ENCODE data around the gene OVCH2. TPM values are rescaled to one million over a fixed set of nuclear protein-coding genes. Genes with fewer than 3 reads are reported as not detected.
"Not testable (repeated sequence)": the region's sequence is repeated elsewhere in the genome, so short reads cannot be mapped to it uniquely, and the experiment has no call there.

Gene OVCH2
- total RNA-seq, 1 donor from 2014 or later = not detected

DNA sequence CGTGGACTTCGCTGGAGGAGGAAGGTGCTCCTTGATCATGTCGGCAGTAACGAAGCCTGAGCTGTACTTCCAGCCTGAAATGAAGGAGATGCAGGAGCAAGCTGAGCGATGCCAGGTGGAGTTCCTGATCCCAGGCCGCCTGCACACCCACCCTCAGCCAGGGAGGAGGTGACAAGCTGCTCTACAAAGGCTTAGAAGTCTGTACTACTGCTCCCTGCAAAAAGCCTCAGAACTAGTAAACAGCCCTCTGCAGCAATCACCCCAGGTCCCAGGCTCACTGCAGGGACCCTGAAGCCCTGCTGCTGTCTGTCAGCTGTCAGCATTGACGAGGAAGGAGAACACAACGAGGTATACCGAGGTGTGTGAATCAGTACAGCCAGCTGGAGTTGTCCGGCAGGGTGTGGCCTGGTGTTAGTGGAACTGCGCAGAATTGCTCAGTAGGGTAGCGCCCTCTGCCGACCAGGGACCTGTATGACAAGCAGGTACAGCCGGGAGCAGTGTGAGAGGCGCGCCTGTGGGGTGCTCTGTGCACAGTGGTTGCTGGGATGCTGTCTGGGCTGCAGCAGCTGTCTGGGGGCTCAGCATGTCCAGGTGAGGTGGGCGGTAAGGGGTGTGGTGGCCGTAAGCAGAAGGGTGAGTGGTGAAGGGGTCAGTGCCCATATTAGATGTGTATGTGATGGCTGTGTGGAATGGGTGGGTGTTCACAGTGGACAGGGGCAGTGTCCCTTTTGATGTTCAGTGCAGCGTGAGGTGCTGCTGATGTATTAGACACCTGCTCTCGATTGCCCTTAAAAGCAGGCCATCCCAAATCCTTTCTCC lies 40.6 kb downstream of the OVCH2 start:
- DNase-seq (ENCODE audit: low read depth) = peak; percentile 19
- TF ChIP-seq, protein P1, sequence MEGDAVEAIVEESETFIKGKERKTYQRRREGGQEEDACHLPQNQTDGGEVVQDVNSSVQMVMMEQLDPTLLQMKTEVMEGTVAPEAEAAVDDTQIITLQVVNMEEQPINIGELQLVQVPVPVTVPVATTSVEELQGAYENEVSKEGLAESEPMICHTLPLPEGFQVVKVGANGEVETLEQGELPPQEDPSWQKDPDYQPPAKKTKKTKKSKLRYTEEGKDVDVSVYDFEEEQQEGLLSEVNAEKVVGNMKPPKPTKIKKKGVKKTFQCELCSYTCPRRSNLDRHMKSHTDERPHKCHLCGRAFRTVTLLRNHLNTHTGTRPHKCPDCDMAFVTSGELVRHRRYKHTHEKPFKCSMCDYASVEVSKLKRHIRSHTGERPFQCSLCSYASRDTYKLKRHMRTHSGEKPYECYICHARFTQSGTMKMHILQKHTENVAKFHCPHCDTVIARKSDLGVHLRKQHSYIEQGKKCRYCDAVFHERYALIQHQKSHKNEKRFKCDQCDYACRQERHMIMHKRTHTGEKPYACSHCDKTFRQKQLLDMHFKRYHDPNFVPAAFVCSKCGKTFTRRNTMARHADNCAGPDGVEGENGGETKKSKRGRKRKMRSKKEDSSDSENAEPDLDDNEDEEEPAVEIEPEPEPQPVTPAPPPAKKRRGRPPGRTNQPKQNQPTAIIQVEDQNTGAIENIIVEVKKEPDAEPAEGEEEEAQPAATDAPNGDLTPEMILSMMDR (conservative IDR thresholded peaks at IDR 0.05; ENCODE audit: low read depth, low read length) = peak; percentile 97
- H3K4me3 ChIP-seq (ENCODE audit: low read depth, low read length) = no peak overlapping the region

DNA sequence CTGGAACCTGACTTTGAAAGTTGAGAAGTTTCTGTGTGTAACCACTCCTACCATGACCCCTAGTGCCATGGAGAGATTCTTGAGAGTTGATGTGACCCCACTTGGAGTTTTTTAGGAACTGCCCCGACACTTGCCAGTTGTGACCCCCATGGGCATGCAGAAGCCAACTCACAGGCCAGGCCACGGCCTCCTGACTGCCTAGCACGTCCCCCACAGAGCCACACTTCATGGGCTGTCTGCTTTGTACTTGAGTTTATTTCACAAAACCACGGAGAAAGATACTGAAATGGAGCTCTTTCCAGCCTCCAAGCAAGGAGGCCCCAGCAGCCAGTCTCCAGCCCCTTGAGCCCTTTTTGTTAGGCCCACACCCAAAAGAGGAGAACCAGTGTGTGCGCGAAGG lies 41.4 kb downstream of the OVCH2 start:
- H3K4me3 ChIP-seq (ENCODE audit: low read depth, low read length) = no peak overlapping the region
- no peak for DNase-seq (ENCODE audit: low read depth)
- TF ChIP-seq, protein P1 (conservative IDR thresholded peaks at IDR 0.05; ENCODE audit: low read depth, low read length) = no peak

DNA sequence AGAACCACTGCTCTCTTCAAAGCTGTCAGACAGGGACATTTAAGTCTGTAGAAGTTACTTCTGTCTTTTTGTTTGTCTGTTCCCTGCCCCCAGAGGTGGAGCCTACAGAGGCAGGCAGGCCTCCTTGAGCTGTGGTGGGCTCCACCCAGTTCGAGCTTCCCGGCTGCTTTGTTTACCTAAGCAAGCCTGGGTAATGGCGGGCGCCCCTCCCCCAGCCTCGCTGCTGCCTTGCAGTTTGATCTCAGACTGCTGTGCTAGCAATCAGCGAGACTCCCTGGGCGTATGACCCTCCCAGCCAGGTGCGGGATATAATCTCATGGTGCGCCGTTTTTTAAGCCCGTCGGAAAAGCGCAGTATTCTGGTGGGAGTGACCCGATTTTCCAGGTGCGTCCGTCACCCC lies 42.7 kb downstream of the OVCH2 start:
- not testable (repeated sequence) for H3K4me3 ChIP-seq (ENCODE audit: low read depth, low read length); DNase-seq (ENCODE audit: low read depth)

DNA sequence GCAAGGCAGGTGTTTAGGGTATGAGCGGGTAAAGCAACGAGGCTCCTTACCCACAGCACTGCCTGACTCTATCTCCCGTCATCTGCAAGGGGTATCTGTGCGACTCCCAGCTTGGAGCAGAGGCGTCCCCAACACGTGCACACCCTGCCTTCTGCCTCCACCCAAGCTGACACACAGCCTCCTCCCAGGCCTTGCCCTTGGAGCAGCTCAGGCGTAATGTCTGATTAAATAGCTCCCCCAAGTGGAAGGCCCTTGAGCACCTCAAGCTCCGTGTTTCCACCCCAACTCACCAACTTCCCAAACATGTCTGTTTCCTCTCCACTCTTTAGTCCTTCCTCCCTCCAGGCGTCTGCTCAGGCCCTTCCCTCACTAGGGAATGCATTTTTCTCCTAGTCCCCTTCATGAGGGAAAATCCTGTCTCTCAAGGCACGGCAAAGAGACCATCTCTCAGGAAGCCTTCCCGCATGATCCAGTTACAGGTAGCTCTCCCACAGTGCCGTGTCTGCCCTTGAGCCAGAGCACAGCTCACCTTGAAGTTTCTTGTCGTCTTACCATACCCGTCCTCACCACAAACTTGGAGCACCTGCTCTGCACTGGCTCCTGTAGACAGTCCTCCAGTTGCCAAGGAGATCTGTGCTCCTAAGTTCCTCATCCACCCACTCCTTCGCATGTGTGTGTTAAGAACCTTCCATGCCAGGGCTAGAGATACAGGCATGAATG lies 48.8 kb downstream of the OVCH2 start:
- TF ChIP-seq, protein P1 (conservative IDR thresholded peaks at IDR 0.05; ENCODE audit: low read depth, low read length) = peak; percentile 77
- H3K4me3 ChIP-seq (ENCODE audit: low read depth, low read length) = no peak overlapping the region
- peak; percentile 23 for DNase-seq (ENCODE audit: low read depth)

DNA sequence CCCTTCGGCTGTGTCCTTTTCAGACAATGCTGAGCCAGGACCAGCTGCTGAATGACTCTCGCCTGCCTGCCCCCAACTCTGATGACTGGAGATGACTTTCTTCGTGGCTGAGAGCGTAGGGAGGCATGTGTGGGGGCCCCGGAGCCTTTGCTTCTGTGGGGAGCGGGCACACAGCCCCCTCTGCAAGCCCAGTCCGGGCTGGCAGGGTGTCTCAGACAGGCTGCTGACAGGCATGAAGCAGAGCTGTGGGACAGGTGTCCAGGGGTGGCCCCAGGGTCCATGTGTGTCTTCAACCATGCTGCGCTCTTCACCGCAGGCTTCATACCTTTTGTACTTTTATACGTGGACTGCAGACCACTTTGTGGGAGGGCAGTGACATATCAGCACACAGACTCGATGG lies 49.6 kb downstream of the OVCH2 start:
- TF ChIP-seq, protein P1 (conservative IDR thresholded peaks at IDR 0.05; ENCODE audit: low read depth, low read length) = no peak
- no peak for DNase-seq (ENCODE audit: low read depth)
- H3K4me3 ChIP-seq (ENCODE audit: low read depth, low read length) = no peak overlapping the region

DNA sequence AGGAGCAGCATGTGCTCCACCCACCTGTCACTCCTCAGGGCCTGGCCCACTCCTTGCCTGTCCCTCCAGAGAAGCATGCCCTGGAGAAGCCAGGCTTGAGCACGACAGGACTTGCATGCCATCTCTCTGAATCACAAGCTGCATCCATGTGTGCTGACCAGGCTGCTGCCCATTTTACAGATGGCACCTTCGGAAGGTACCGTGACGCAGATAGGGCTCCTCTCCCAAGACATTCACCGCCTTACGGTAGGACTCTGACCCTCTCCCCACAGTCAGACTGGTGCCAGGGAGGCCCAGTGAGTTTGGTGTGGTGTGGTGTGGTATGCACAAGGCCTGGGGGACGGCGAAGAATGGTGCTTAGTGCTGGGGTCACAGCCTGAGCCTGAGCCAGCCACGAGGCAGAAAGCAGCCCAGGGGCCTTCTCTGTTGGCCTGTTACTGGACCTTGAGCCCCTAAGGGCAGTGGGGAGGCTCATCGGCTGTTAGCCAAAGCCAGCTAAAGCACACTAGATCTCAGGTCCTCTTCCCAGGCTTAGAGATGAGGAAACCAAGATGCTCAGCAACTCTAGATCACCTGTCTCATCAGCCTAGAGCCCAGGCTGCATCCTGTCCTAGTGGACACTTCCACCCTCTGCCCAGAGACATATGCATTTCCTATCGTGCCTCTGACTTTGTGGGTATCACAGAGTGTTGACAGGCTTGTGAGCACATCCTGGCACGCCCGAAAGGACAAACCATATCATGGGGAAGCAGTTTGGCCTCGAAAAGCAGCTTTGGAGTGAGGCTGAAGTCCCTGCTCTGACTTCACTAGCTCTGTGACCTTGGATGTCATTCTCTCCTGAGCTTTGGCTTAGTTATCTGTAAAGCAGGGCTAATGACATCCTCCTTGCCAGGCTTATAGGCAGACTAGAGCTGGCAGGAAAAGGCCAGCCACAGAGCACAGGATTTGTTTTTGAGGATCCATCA lies 50.7 kb downstream of the OVCH2 start:
- DNase-seq (ENCODE audit: low read depth) = no peak
- H3K4me3 ChIP-seq (ENCODE audit: low read depth, low read length) = no peak overlapping the region
- TF ChIP-seq, protein P1 (conservative IDR thresholded peaks at IDR 0.05; ENCODE audit: low read depth, low read length) = no peak

Measured in epithelial cell of proximal tubule (primary cell).